OCI-LY1 (cell line): ENCODE data around the gene IRAK1BP1.

Source experiments
- H2AFZ ChIP-seq: fragments of 200-600 bp; sonication (generic), shearing (Covaris generic); 2 replicates; pipeline ENCODE4 v1.6.0; 2014; ENCODE audit warnings: antibody characterized with exemption, mild to moderate bottlenecking, low read length
- H3F3A ChIP-seq: fragments of 200-600 bp; sonication (generic), shearing (Covaris generic); 2 replicates; pipeline ENCODE4 v1.6.0; 2014; ENCODE audit warnings: mild to moderate bottlenecking, antibody characterized with exemption, low read length, moderate library complexity; ENCODE audit not compliant: insufficient read depth
- H3K27ac ChIP-seq: fragments of 200-600 bp; sonication (generic); 2 replicates; pipeline ENCODE4 v1.5.1; 2014; ENCODE audit warnings: low read length, mixed run types, mild to moderate bottlenecking, low read depth; ENCODE audit not compliant: poor library complexity, severe bottlenecking
- H3K27me3 ChIP-seq: fragments of 200-600 bp; sonication (generic); 2 replicates; pipeline ENCODE4 v1.6.0; 2014; ENCODE audit warnings: antibody characterized with exemption, mild to moderate bottlenecking, low read length, moderate library complexity; ENCODE audit not compliant: insufficient read depth
- H3K36me3 ChIP-seq: fragments of 200-600 bp; sonication (generic); 2 replicates; pipeline ENCODE4 v1.6.1; 2014; ENCODE audit warnings: mild to moderate bottlenecking, antibody characterized with exemption, low read length, moderate library complexity, mixed read lengths; ENCODE audit not compliant: insufficient read depth
- H3K4me1 ChIP-seq: fragments of 200-600 bp; sonication (generic); 2 replicates; pipeline ENCODE4 v1.5.1; 2014; ENCODE audit warnings: mild to moderate bottlenecking, low read length, moderate library complexity; ENCODE audit not compliant: insufficient read depth, severe bottlenecking
- H3K4me2 ChIP-seq: fragments of 200-600 bp; sonication (generic), shearing (Covaris generic); 2 replicates; pipeline ENCODE4 v1.6.1; 2014; ENCODE audit warnings: low read length
- H3K4me3 ChIP-seq: fragments of 200-600 bp; sonication (generic); 2 replicates; pipeline ENCODE4 v1.5.1; 2014; ENCODE audit warnings: low read length, low read depth, mild to moderate bottlenecking, mixed read lengths; ENCODE audit not compliant: poor library complexity, severe bottlenecking
- H3K79me2 ChIP-seq: fragments of 200-600 bp; shearing (Covaris generic); 2 replicates; pipeline ENCODE4 v1.6.1; 2016; ENCODE audit warnings: mixed run types, low read length, mixed read lengths; ENCODE audit not compliant: insufficient read depth
- H3K9ac ChIP-seq: fragments of 200-600 bp; sonication (generic), shearing (Covaris generic); 2 replicates; pipeline ENCODE4 v1.6.1; 2014; ENCODE audit warnings: mild to moderate bottlenecking, low read length, mixed read lengths
- H3K9me2 ChIP-seq: fragments of 200-600 bp; sonication (generic), shearing (Covaris generic); 2 replicates; pipeline ENCODE4 v1.6.1; 2014; ENCODE audit warnings: low read depth, mild to moderate bottlenecking, low read length, mixed read lengths
- H3K9me3 ChIP-seq: fragments of 200-600 bp; shearing (Covaris generic); 2 replicates; pipeline ENCODE4 v1.6.1; 2014; ENCODE audit warnings: low read length, mixed read lengths
- H4K20me1 ChIP-seq: fragments of 200-600 bp; sonication (generic), shearing (Covaris generic); 2 replicates; pipeline ENCODE4 v1.6.0; 2016; ENCODE audit warnings: mild to moderate bottlenecking, low read length; ENCODE audit not compliant: insufficient read depth
- EZH2 ChIP-seq: fragments of 200-600 bp; sonication (generic), shearing (Covaris generic); IDR thresholded peaks from 2 replicates; pipeline ENCODE4 v1.8.0; 2017; ENCODE audit warnings: borderline replicate concordance, mixed run types, mild to moderate bottlenecking, antibody characterized with exemption, low read length, moderate library complexity, mixed read lengths
- TF ChIP-seq, protein P1 (sequence below): fragments of 200-600 bp; sonication (generic), shearing (Covaris generic); IDR thresholded peaks from 2 replicates; pipeline ENCODE4 v1.5.1; 2017; ENCODE audit warnings: mild to moderate bottlenecking, antibody characterized with exemption, low read length, moderate library complexity, mixed read lengths

Gene IRAK1BP1

DNA sequence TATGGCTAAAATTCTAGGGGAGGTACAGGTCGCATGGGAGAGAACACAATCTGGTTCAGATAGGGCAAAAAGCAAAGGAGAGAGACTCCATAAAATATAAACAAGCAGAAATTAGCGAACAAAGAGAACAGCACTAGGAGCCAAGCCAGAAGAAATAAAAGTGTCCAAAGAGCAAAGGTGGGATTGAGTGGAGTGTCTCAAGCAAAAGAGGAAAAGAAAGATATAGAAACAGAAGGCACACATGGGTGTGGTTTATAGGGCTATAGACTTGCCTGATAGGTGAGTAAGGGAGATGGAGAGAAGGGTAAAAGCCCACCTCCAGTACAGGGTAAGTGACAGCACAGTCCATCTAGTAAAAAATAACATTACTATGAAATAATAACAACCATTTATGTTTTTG, 36.5 kb upstream of the IRAK1BP1 start:
- no peaks in the 10 kb centered on the region for H3K36me3 ChIP-seq
- TF ChIP-seq EZH2, result no peak
- TF ChIP-seq, protein P1, sequence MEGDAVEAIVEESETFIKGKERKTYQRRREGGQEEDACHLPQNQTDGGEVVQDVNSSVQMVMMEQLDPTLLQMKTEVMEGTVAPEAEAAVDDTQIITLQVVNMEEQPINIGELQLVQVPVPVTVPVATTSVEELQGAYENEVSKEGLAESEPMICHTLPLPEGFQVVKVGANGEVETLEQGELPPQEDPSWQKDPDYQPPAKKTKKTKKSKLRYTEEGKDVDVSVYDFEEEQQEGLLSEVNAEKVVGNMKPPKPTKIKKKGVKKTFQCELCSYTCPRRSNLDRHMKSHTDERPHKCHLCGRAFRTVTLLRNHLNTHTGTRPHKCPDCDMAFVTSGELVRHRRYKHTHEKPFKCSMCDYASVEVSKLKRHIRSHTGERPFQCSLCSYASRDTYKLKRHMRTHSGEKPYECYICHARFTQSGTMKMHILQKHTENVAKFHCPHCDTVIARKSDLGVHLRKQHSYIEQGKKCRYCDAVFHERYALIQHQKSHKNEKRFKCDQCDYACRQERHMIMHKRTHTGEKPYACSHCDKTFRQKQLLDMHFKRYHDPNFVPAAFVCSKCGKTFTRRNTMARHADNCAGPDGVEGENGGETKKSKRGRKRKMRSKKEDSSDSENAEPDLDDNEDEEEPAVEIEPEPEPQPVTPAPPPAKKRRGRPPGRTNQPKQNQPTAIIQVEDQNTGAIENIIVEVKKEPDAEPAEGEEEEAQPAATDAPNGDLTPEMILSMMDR, result no peak
- no peaks in the 10 kb centered on the region for H3K27me3 ChIP-seq
- no peak overlapping the region for H2AFZ ChIP-seq
- no peaks in the 10 kb centered on the region for H3K4me1 ChIP-seq
- no peaks in the 10 kb centered on the region for H4K20me1 ChIP-seq
- H3F3A ChIP-seq, result no peaks in the 10 kb centered on the region
- H3K4me3 ChIP-seq, result no peak overlapping the region
- H3K9me3 ChIP-seq, result no peaks in the 10 kb centered on the region
- no peak overlapping the region for H3K9ac ChIP-seq
- no peaks in the 10 kb centered on the region for H3K79me2 ChIP-seq
- no peak overlapping the region for H3K4me2 ChIP-seq
- H3K9me2 ChIP-seq, result no peaks in the 10 kb centered on the region
- H3K27ac ChIP-seq, result no peak overlapping the region

DNA sequence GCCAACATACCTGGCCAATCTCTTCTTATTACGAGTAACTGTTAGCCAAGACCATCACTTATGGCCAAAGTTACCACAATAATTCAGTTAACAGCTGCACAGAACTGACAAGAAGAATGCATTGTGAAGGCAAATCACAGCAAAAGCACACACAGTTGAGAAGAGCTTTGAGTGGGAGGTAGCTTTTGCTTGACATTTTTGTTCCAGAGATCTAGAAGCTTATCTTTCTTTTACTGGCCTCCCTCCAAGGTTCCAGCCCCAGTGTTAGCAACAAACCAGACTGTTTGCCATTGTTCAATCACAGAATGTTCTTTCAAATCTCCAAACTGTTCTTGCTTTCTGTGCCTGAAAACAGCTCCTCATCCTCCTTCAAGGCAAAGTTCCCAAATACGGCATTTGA, 35.9 kb upstream of the IRAK1BP1 start:
- no peaks in the 10 kb centered on the region for H3K4me1 ChIP-seq
- no peak overlapping the region for H3K4me2 ChIP-seq
- H3K27me3 ChIP-seq, result no peaks in the 10 kb centered on the region
- H3K9ac ChIP-seq, result no peak overlapping the region
- no peak overlapping the region for H2AFZ ChIP-seq
- H3F3A ChIP-seq, result no peaks in the 10 kb centered on the region
- no peaks in the 10 kb centered on the region for H3K36me3 ChIP-seq
- no peaks in the 10 kb centered on the region for H4K20me1 ChIP-seq
- H3K4me3 ChIP-seq, result no peak overlapping the region
- H3K9me2 ChIP-seq, result no peaks in the 10 kb centered on the region
- H3K79me2 ChIP-seq, result no peaks in the 10 kb centered on the region
- TF ChIP-seq EZH2, result no peak
- TF ChIP-seq, protein P1, result no peak
- H3K27ac ChIP-seq, result no peak overlapping the region
- H3K9me3 ChIP-seq, result no peaks in the 10 kb centered on the region

DNA sequence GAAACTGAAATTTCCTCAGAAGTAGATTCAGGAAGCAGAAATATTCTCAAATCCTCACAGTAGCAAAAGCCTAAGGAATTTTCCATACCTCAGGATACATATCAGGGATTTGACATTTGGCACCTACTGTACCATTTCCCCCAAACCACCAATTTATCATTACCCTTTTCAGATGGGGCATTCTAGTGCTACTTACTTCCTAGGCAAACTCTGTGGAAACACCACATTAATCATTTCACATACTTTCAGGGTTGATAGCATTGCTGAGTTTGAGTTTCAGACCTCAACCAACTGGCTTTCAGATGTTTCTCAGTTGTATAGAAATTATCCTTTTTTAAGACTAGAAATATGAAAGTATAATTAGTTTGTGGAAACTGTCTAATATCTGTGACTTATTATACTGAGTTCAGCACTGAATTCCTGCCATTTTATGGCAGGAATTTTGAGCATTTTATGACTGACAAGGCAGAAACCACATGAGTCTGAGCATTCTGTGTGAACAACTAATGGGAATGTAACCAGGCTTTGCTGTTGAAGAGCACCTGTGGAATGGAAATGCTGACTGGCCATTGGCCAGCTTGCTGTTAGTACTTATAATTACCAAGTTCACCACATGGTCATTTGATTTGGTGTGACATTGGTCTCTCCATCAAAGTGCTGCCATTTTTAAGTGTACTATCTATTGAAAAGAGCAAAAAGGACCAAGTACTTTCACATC, 35.1 kb upstream of the IRAK1BP1 start:
- H3K27ac ChIP-seq, result no peak overlapping the region
- H3K4me3 ChIP-seq, result no peak overlapping the region
- H3K4me1 ChIP-seq, result no peaks in the 10 kb centered on the region
- H3K9me3 ChIP-seq, result no peaks in the 10 kb centered on the region
- H3K79me2 ChIP-seq, result no peaks in the 10 kb centered on the region
- no peaks in the 10 kb centered on the region for H3K36me3 ChIP-seq
- TF ChIP-seq EZH2, result no peak
- TF ChIP-seq, protein P1, result no peak
- H3K9ac ChIP-seq, result no peak overlapping the region
- no peaks in the 10 kb centered on the region for H3K9me2 ChIP-seq
- no peaks in the 10 kb centered on the region for H3K27me3 ChIP-seq
- no peaks in the 10 kb centered on the region for H3F3A ChIP-seq
- H2AFZ ChIP-seq, result no peak overlapping the region
- no peak overlapping the region for H3K4me2 ChIP-seq
- H4K20me1 ChIP-seq, result no peaks in the 10 kb centered on the region
